Activated CD4-positive, alpha-beta T cell treated with anti-CD3 and anti-CD28 coated beads, Interleukin-2, amount 50 U/mL, for 48 hours (primary cell): ENCODE data around the gene SLX1A.
A peak's percentile ranks its signal among the peaks of the same experiment; 100 is the strongest.
"Not testable (repeated sequence)": the region's sequence is repeated elsewhere in the genome, so short reads cannot be mapped to it uniquely, and the experiment has no call there.

Experiments used
- DNase-seq, 2 experiments: peaks; one replicate each; pipeline ENCODE4 v3.0.0-alpha.2; 2020

Gene SLX1A

GRCh38 chr16:30193615-30194014 lies at the start of gene SLX1A, which contains the start of gene BOLA2B:
TSS of gene SLX1A (plus strand) at chr16:30193875. CDS start at chr16:30194085, 210 bp downstream.
TSS of gene BOLA2B (minus strand) at chr16:30193666. CDS start at chr16:30193595, 71 bp downstream.
- DNase-seq = not testable (repeated sequence)

DNA sequence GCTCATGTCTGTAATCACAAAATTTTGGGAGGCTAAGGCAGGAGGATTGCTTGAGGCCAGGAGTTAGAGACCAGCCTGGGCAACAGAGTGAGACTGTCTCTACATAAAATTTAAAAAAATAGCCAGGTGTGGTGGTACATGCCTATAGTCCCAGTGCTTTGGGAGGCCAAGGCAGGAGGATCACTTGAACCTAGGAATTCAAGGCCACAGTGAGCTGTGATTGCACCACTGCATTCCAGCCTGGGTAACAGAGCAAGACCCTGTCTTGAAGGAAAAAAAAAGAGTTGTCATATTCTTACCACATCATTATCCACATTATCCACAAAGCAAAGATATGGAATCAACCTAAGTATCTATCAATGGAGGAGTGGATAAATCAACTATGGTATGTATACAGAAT lies 49.7 kb upstream of the SLX1A start:
- no peak for DNase-seq

GRCh38 chr16:30144917-30145316 lies 48.8 kb upstream of the SLX1A start:
- DNase-seq = no peak

- no peak for DNase-seq
These were observed 48.0 kb upstream of the SLX1A start for GRCh38 chr16:30145657-30146056.

GRCh38 chr16:30147843-30148510 lies 45.7 kb upstream of the SLX1A start:
- no peak for DNase-seq

GRCh38 chr16:30149250-30149930 lies 44.3 kb upstream of the SLX1A start:
- DNase-seq = no peak

DNA sequence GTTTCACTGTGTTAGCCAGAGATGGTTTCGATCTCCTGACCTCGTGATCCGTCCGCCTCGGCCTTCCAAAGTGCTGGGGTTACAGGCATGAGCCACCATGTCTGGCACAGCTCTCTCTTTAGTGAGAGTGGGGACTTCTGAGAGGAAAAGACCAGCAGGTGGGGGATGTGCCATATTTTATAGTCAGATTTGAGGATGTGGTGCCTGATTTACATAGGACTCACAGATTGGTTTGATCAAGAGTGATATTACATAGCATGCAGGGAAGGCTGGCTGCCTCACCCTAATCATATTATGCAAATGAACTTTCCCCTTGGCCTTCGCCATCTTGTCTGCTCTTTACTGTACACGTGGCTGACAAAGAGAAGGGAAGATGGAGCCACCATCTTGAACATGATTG lies 42.6 kb upstream of the SLX1A start:
- no peak for DNase-seq

DNA sequence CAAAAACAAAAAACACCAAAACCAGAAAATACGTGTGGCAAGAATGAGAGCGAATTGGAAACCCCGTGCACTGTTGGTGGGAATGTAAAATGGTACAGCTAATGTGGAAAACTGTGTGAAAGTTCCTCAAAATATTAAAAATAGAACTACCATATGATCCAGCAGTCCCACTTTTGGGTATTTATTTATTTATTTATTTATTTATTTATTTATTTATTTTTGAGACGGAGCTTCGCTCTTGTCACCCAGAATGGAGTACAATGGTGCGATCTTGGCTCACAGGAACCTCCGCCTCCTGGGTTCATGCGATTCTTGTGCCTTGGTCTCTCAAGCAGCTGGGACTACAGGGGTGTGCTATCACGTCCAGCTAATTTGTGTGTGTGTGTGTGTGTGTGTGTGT lies 41.2 kb upstream of the SLX1A start:
- no peak for DNase-seq

DNA sequence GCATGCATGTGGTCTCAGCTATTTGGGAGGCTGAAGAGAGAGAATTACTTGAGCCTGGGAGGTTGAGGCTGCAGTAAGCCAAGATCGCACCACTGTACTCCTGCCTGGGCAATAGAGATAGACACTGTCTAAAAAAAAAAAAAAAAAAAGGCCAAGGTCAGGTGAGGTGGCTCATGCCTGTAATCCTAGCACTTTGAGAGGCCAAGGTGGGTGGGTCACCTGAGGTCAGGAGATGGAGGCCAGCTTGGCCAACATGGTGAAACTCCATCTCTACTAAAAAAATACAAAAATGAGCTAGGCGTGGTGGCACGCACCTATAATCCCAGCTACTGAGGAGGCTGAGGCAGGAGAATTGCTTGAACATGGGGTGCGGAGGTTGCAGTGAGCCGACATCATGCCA lies 38.5 kb upstream of the SLX1A start:
- DNase-seq = no peak

GRCh38 chr16:30157214-30157613 lies 36.5 kb upstream of the SLX1A start:
- no peak for DNase-seq

GRCh38 chr16:30163538-30163937 lies 30.1 kb upstream of the SLX1A start:
- no peak for DNase-seq

DNA sequence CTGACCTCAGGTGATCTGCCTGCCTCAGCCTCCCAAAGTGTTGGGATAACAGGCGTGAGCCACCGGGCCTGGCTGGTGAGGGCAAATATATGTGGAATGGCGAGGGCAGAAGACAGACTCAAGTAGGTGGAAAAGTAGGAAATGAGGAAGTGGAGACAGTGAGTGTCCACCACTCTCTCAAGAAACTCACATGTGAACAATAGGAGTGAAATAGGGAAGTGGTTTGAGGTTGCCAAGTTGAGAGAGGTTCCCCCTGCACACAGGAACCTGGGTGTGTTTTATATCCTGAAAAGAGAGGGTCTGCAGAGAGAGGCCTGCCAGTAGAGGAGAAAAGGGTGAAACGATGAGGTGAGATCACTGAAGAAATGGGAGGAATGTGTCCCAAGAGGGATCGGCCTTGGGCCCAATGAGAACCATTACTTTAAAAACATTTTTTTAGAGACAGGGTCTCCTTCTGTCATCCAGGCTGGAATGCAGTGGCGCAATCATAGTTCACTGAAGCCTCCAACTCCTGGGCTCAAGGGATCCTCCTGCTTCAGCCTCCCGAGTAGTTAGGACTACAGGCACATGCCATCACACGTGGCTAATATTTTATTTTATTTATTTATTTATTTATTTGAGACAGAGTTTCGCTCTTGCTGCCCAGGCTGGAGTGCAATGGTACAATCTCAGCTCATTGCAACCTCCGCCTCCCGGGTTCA lies 27.3 kb upstream of the SLX1A start:
- DNase-seq = no peak

DNA sequence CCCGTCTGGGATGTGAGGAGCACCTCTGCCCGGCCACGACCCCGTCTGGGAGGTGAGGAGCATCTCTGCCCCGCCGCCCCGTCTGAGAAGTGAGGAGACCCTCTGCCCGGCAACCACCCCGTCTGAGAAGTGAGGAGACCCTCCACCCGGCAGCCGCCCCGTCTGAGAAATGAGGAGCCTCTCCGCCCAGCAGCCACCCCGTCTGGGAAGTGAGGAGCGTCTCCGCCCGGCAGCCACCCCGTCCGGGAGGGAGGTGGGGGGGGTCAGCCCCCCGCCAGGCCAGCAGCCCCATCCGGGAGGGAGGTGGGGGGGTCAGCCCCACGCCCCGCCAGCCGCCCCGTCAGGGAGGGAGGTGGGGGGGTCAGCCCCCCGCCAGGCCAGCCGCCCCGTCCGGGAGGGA lies 24.9 kb upstream of the SLX1A start:
- DNase-seq = not testable (repeated sequence)

GRCh38 chr16:30169416-30169815 lies 24.3 kb upstream of the SLX1A start:
- DNase-seq = not testable (repeated sequence)

DNA sequence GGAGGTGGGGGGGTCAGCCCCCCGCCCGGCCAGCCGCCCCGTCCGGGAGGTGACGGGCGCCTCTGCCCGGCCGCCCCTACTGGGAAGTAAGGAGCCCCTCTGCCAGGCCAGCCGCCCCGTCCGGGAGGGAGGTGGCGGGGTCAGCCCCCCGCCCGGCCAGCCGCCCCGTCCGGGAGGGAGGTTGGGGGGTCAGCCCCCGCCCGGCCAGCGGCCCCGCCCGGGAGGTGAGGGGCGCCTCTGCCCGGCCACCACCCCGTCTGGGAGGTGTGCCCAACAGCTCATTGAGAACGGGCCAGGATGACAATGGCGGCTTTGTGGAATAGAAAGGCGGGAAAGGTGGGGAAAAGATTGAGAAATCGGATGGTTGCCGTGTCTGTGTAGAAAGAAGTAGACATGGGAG lies 23.5 kb upstream of the SLX1A start:
- not testable (repeated sequence) for DNase-seq

DNA sequence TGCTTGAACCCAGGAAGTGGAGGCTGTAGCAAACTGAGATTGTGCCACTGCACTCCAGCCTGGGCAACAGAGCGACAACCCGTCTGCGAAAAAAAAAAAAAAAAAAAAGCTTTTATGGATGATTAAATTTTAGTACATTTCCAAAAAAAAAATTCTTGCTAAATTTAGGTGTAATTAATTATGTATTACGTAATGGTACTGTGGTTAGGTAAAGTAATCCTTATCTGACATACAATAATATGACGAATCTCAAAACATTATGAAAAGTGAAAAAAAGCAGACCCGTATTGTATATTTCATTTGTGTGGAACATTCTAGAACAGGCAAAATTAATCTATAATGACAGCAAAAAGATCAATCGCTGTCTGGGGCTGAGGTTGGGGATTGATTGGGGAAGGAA lies 20.6 kb upstream of the SLX1A start:
- no peak for DNase-seq

DNA sequence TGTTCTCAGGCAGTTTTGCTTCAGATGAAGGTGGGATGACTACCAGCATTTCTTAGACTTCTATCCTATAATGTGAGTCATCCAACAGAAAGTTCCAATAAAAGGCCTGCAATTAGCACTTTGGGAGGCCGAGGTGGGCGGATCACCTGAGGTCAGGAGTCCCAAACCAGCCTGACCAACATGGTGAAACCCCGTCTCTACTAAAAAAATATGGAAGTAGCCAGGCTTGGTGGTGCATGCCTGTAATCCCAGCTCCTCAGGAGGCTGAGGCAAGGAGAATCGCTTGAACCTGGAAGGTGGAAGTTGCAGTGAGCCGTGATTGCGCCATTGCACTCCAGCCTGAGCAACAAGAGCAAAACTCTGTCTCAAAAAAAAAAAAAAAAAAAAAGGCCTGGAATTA lies 16.8 kb upstream of the SLX1A start:
- DNase-seq = not testable (repeated sequence)

DNA sequence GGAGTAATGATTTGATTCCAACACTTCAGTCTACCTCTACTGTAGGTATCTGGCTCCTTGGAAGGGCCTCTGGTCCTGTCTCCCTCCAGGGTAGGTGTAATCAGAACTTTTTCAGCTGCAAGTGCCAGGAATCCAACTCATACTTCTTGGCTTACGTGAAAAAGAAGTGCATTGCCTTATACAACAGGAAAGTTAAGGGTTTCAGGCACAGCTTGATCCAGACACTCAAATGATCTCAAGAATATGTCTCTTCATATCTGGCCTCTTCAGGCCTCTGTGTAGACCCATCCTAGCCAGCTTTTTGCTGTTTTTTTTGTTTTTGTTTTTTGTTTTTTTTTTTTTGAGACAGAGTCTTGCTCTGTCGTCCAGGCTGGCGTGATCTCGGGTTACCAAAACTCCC lies 14.5 kb upstream of the SLX1A start:
- no peak for DNase-seq

- no peak for DNase-seq
These were observed 13.7 kb upstream of the SLX1A start for GRCh38 chr16:30179931-30180330.

DNA sequence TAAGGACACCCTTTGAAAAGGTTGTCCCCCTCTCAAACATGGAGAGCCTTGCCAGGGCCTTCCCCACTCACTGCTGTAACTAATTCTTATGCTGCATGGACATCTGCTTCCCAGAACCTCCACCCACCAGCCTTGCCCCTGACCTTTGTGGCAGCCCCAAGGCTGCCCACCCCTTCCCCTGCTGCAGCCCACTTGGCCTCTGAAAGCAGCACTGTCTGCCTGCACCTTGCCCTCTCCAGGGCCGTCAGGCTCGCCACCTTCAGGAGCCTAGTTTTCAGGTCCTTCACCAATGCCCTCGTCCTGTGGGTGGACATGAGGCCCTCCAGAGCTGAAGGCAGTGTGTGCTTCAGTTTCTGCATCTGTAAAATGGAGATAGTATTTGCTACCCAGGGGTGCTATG lies 12.9 kb upstream of the SLX1A start:
- DNase-seq = no peak

DNA sequence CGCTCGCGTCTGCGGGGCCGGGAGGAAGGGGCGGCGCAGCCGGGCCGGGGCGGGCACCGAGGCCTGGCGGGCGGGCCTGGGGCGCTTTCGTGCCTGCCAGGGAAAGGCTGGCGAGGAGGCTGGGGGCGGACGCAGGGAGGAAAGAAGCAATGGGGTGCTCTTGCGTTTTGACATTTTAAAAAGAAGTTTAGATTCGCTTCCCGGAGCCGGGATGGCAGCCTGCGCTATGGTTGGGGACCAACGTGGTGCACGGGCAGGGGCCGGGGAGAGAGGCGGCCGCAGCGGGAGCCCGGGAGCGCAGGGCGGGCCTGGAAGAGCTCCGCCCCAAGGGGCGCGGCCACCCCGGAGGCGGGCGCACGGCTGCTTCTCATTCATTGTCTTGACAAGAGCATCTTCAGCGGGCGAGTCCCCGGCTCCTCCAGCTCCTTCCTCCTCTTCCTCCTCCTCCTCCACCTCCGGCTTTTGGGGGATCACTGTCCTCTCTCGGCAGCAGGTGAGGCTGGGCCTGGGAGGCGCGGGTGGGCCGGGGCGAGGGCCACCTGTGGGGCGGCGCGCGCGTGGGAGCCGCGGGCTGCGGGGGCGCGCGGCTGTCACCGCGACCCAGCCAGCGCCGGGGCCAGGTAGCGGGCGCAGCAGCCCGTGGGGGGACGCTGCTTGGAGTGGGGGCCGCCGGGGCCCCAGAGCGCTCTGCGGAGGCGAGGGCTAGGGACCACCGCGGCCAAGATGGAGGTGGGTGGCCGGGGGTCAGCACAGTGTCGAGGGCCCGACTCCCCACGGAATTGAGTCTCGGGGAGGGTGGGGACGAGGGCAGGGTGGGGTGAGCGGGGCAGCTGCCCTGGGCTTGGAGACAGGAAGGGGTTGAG lies 10.2 kb upstream of the SLX1A start, which contains the start of gene CORO1A:
Gene CORO1A, plus strand, starts transcription at position 370 of the 863 bp plus-strand sequence. CDS start 1,608 bp downstream, outside the sequence.
- DNase-seq = peak; percentile 87 to 92

- DNase-seq = peak; percentile 70 to 75
These were observed 9.4 kb upstream of the SLX1A start for GRCh38 chr16:30184096-30184890.
